Left forelimb (tissue), 1 donor: ENCODE data around the gene RIMBP2.

Experiments
- DNase-seq: peaks from one replicate; pipeline ENCODE4 v3.0.0-alpha.2; 2018; ENCODE audit warnings: low spot score

The RIMBP2 gene

GRCh38 chr12:130571089-130571488 is 145.0 kb downstream of the RIMBP2 start:
- DNase-seq = no peak

DNA sequence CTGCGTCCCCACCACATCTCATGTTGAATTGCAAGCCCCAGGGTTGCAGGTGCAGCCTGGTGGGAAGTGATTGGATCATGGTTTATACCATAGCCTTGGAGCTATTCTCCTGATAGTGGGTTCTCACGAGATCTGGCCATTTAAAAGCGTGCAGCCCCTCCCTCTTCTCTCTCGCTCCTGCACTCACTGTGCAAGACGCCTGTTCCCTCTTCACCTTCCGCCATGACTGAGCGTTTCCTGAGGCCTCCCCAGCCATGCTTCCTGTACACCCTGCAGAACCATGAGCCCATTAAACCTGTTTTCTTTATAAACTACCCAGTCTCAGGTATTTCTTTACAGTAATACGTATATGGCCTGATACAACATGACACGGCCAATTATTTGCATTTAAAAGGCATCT is 146.6 kb downstream of the RIMBP2 start:
- no peak for DNase-seq

DNA sequence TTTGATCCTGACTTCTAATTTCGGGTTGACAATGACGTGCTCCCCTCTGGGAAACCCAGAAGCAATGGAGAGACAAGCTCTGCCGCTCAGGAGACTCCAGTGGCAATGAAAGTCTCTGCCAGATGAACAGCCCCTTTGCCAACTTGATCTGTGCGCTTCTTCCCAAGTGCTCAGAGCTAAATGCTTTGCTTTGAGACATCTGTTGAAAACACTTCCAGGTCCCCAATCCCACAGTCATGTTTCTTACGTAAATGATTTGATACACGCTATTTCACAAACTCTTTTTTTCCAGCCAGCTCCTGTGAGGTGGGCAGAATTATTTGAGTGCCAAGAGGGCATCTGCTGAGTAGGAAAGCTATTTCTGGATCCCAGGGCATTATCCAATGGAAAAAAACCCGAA is 147.6 kb downstream of the RIMBP2 start:
- no peak for DNase-seq

GRCh38 chr12:130568041-130568440 is 148.1 kb downstream of the RIMBP2 start:
- DNase-seq = no peak

GRCh38 chr12:130566446-130567155 is 149.5 kb downstream of the RIMBP2 start:
- DNase-seq = no peak

GRCh38 chr12:130565189-130565588 is 150.9 kb downstream of the RIMBP2 start:
- DNase-seq = no peak

DNA sequence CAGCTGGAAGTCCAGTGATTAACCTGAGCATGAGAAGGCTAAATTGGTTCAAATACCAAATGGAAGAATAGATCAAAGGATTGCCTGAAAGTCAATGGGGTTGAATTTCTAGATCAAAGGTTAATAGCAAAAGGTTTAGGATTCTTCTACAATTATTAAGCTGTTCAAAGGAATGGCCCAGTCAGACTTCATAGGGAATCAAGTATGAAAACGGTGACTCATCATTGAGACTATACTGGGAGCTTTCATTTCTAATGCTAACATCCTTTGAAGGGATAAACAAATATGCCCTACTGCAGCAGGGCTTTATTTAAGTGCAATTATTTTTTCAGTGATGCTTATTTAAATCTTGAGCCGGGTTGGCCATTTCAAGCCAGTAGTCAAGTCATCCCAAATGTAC is 152.8 kb downstream of the RIMBP2 start:
- no peak for DNase-seq

- DNase-seq = no peak
Observed at GRCh38 chr12:130562716-130563115, 153.4 kb downstream of the RIMBP2 start.

GRCh38 chr12:130560321-130560720 is 155.8 kb downstream of the RIMBP2 start:
- no peak for DNase-seq

- DNase-seq = no peak
Observed at GRCh38 chr12:130559806-130560205, 156.3 kb downstream of the RIMBP2 start.

DNA sequence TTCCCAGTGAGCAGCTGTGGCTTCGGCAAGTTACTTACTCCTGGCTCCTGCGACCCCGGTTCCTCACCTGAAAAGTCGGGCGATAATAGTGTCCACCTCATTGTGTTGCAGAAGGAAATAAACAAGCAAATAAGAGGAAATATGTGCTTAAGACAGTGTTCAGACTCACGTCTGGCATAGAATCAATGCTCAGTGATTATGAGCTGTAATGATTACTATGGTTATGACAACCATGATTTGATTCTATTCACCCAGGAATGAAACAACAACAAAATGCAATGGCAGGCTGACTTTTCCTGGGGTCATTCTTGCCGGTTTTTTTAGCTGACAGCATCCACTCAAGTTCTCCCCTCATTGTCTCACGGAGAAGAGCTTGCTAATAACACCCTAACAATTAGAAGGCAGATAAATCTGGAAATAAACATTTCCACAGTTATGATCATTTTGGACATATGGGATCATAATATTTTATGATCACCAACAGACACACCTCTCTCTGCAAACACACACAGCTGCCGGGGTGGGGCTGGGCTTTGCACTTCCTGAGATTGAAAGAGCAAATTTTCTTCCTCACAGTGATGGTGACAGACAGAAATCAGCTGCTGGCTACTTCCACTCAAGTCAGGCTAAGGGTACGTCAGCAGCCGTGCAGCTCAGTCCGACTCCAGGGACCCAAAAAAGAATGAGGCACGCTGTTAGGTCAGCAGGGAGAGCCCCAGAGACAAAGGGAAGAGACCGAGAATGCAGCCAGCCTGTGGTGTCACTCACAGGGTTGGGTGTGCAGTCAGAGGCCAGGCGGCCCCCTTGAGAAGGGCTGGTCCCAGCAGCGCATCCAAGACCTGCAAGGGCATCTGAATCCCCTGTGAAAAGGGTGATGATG is 158.0 kb downstream of the RIMBP2 start:
- no peak for DNase-seq

- no peak for DNase-seq
Observed at GRCh38 chr12:130557201-130557600, 158.9 kb downstream of the RIMBP2 start.

DNA sequence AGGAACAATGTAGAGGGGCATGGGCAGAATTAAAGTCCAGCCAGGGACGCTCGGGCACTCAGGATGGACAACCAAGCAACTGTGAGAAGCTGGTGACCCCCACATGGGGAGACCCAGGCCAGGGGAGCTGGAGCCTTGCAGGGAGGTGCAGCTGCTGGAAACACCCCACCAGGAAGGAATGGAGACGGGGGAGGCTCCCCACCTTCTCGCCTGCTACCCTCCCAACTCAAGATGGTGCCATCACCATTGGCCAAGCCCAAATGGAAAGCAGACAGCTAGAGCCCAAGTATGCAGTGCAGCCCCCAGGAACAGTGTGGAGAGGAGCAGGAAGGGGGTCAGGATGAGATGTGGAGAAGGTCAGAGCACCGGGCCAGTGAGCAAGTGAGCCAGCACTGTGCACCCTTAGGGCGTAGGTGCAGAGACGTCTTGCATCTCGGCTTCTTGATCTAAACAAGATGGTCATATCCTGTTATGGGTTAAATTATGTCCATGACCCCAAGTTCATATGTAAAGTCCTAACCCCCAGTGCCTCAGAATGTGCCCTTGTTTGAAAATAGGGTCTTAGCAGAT is 159.5 kb downstream of the RIMBP2 start:
- no peak for DNase-seq

DNA sequence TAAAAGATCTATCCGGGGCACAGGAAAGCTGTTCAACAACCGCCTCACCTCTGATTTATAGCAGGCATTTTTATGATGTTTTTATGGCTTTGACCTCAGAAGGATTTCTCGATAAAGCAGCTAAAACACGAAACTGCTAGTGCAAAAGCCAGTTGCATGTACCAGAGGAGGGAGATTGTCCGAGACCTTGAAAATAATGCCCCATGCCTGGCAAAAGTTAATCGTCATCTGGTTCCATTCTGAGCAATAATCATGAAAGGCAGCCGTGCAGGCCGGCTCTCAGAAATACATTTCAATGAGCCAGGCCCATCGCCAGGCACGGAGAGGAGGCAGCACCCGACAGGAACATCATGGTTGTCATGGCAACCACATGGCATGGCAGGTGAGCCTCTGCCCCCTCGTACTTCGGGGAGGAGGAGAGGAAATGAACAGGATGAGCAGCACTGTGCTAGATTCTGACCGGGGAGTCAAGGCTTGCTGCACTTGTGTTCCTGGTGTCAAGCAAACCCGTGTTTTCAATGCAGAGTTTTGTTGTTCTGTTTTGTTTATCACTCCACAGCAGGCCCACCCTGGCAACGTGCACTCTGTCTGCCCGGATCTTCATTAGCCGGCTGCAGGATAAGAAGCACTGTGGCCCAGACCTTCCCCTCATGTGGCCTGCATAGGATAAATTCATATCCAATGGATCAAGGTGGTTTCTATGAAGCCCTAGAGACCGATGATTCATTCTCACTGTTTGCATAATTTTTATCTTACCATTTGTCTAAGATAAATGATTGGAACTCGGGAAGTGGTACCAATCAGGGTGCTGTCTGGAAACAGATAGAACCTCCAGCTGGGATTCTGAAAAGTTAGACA is 160.2 kb downstream of the RIMBP2 start:
- DNase-seq = no peak

GRCh38 chr12:130555221-130555620 is 160.9 kb downstream of the RIMBP2 start:
- DNase-seq = no peak

- no peak for DNase-seq
Observed at GRCh38 chr12:130552483-130552996, 163.6 kb downstream of the RIMBP2 start.

GRCh38 chr12:130549361-130549760 is 166.7 kb downstream of the RIMBP2 start:
- DNase-seq = no peak

GRCh38 chr12:130547480-130548155 is 168.5 kb downstream of the RIMBP2 start:
- DNase-seq = no peak

DNA sequence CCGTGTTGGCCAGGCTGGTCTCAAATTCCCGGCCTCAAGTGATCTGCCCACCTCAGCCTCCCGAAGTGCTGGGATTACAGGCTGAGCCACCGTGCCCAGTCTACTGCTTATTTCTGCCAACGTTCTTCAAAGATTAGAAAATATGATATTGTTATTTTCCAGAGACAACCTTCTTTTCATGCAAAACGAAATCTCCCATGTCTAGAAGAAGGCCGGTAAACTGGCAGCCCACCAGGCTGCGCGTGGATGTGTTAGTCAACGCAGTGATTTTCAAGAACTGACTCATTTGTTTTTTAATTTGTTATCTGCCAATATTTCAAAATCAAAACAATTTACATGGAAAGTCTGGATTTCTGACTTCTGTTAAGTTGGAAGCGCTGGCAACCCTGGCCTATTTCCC is 169.6 kb downstream of the RIMBP2 start:
- no peak for DNase-seq

DNA sequence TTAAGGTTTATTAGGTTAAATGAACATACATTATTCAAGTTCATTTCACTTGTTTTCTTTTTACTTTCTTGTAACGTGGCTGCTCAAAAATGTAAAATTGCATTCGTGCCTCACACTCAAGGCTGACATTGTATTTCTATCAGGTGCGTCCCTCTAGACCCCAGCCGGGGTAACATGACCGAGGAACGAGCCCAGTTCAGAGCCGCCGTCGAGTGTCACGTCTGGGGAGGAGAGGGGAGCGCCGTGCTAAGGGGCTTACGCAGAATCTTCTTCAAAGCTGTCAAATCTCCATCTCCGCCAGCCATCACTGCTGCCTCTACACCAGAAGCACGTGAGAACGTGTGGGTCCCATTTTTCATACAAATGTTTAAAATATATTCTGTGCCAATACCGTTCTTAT is 170.6 kb downstream of the RIMBP2 start:
- DNase-seq = no peak

DNA sequence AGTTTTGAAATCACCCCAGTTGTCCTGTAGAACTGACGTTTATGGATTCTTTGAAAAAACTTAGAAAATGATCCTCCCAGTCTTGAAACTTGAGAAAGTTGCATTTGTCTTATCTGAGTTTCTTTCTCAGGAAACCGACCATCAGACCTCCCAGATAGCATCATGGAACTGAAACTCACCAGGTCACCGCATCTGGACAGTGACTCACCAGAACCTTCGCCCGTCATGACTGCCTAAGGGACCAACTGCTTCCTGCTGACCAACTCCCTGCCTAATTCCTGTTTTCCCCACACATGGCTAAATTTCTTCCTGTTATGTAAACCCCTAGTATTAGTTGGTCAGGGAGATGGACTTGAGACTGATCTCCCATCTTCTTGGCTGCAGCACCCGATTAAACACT is 175.7 kb downstream of the RIMBP2 start:
- DNase-seq = no peak
